NCI-H345 treated with DMSO at 0.1 percent for 48 hours (cell line): ENCODE measurements around the gene RECQL5.

Experiments
- DNase-seq: peaks from one replicate; lab custom pipeline; 2025; ENCODE audit not compliant: unreplicated experiment; lab: John Stamatoyannopoulos, UW

The RECQL5 gene

DNA sequence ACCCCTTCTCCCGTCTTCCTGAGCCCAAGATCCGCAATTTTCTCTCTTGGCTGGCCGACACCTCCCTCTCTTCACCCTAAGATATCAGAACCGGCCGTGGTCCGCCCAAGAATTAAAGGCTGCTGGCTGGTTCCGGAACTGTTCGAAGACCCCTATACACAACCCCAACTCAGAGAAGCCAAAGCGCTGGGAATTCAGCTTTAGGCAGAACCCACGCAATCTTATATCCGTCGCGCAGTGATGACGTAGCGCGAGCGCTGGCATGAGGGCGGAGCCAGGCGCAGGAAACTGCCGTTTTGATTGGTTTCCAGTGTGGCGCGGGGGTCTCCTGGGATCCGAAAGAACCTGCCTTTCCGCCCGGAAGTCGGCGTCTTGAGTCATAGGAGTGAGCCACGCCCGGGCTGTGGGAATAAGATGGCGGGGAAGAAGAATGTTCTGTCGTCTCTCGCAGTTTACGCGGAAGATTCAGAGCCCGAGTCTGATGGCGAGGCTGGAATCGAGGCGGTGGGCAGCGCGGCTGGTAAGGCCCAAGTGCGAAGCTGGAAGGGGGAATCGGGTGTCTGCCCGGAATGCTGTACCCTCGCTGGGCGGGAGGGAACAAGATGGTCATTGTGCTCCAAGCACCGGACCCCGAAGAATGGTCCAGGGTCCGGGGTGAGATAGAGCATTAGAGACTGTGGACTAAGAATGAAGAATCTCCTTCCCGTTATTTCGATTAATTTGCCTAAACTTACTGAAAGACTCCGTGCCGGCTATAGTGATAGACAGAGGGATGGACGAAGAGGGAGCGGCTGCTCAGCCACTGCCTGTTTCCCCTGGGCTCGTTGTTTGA is at the start of gene RECQL5, which contains the start of gene SAP30BP:
RECQL5 (minus strand) TSS at position 196 of the 832 bp plus-strand sequence. CDS start 597 bp downstream, outside the sequence.
SAP30BP (plus strand) TSS at position 380 of the 832 bp plus-strand sequence; CDS start at position 415, 35 bp downstream.
- DNase-seq = peak; percentile 96

DNA sequence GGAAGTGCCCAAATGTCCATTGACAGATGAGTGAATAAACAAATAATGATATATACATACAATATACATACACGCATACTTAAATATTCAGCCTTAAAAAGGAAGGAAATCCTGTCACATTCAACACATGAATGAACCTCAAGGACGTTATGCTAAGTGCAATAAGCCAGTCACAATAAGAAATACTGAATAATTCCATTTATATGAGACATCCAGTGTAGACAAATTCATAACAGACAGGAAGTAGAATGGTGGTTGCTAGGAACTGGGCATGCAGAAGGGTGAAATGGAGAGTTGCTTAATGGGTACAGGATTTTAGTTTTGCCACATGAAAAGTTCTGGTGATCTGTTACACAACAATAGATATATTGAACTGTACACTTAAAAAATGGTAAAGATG is 45.5 kb upstream of the RECQL5 start:
- DNase-seq = no peak

DNA sequence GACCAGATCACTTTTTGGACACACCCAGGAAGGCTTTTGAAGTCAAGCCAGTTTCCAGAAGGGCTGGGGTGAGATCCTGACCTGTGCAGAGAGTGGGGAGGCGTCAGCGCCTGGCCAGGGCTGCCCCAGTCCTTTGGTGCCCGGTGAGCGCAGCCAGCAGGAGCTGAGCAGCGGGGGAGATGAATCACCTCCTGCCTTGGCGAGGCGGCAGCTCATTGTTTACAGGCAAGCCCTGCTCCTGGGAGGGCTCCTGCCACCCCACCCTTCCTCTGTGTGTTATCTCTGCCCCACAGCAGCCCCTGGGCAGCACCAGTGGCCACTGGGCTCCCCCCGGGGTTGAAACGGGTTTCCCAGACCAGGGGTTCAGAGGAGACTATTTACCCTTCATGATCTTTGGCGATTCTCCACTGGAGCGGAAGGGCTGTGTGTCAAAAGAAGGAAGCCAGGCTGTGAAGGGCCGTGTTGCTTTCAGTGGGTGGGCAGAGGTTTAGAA is 40.2 kb upstream of the RECQL5 start:
- no peak for DNase-seq

- DNase-seq = no peak
Measured at GRCh38 chr17:75706042-75706728, 39.2 kb upstream of the RECQL5 start.

GRCh38 chr17:75704963-75705875 is 38.3 kb upstream of the RECQL5 start:
- DNase-seq = no peak

GRCh38 chr17:75703591-75703990 is 36.6 kb upstream of the RECQL5 start:
- no peak for DNase-seq

DNA sequence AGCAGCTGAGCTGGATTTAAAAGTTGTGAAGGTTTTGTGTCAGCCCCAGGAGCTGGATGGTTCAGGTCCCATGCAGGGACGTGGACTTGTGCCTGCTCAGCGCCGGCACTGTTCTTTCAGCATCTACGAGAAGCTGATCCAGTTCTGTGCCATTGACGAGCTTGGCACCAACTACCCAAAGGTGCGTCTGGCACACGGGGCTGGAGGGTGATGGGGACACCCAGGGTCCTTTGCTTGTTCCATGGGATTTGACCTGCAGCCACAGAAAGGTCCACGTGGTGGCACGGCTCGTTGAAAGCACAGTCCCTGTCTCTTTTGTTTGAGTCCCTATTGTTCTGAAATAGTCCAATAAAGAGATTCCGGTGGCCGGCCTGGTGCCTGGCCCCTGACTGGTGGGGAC is 36.2 kb upstream of the RECQL5 start:
- no peak for DNase-seq

GRCh38 chr17:75701288-75701687 is 34.3 kb upstream of the RECQL5 start:
- DNase-seq = no peak

- DNase-seq = no peak
Measured at GRCh38 chr17:75698659-75699058, 31.7 kb upstream of the RECQL5 start.

- no peak for DNase-seq
Measured at GRCh38 chr17:75697651-75698291, 30.8 kb upstream of the RECQL5 start.

DNA sequence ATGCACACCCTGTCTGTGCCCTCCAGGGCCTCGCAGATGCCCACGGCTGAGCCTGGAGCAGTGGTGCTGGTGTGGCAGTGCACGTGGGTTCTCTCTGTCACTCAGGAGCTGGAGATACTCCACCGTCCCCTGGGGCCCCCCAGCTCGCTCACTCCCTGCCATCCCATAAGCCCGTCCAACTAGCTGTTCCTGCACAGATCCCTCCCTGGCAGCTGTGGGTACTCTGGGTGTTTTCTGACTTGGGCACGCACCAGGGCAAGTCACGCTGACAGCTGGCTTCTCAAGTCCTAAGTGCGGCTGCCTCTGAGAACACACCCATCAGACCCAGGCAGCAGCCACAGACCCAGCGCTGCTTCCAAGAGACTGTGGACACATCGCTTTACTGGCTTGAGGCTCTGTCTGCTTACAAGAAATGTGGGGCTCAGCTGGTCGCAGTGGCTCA is 28.9 kb upstream of the RECQL5 start:
- DNase-seq = no peak

DNA sequence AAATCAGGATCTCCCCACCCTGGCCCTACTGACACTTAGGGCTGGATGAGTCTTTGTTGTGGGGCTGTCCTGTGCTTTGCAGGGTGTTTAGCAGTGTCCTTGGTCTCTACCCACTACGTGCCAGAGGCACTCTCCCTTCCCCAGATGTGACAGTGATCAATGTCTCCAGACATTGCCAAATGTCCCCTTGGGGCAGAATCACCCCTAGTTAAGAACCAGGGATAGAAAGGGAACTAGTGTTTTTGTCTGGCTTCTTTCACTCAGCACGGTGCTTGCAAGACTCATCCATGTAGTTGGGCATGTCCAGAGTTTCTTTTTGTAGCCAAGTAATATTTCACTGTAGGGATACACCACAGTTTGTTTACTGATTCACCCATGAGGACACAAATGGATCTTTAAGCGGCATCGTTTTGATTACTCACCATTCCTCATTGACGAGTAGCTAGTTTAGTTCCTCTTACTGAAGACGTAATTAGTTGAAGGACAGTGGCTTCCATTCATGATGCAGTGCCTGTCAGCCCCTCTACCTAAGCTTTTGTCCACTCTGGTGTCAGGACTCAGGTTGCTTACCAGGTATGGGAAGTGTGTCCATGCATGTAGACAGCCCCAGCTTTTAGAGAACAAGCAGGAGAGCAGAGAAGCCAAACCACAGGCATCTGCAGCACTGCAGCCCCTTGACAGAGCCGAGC is 28.3 kb upstream of the RECQL5 start:
- no peak for DNase-seq

GRCh38 chr17:75694536-75694935 is 27.6 kb upstream of the RECQL5 start:
- no peak for DNase-seq

- DNase-seq = no peak
Measured at GRCh38 chr17:75693500-75694481, 26.8 kb upstream of the RECQL5 start.

GRCh38 chr17:75692976-75693375 is 26.0 kb upstream of the RECQL5 start:
- no peak for DNase-seq

DNA sequence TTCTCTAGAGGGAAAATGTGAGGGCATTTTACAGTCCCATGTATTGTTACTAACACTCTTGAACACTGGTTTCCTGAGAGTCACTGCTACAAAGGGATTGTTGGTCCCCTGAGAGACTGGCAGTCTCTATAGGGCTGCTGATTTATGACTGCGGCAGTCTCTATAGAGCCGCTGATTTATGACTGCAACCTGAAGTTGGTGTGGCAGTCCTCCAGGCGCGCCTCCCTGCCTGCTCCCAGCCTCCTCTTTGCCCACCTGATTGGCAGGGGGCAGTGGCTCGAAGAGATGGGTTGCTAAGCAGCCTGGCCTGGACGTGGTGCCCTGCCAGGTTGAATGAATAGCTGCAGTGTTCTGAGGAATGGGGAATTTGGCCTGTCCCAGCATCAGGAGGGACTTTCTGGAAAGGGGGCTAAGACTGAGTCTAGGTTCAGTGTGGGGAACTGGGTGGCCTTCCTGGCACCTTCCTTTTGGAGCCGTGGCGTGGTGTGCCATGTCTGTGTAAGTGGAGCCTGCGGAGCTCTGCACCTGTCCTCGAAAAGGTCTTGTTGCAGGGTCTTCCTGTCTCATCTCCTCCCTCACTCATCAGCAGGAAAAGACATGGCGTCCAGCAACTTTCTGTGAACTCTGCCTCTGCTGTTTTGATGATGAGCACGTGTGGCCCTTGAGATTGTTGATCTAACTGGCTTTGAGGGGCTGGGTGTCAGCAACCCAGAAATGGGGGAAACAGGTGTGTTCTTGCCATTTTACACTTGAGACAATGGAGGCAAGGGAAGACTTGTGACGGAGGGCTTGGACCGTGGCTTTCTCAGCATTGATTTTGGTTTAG is 25.1 kb upstream of the RECQL5 start:
- DNase-seq = no peak

- DNase-seq = no peak
Measured at GRCh38 chr17:75691371-75691791, 24.4 kb upstream of the RECQL5 start.

DNA sequence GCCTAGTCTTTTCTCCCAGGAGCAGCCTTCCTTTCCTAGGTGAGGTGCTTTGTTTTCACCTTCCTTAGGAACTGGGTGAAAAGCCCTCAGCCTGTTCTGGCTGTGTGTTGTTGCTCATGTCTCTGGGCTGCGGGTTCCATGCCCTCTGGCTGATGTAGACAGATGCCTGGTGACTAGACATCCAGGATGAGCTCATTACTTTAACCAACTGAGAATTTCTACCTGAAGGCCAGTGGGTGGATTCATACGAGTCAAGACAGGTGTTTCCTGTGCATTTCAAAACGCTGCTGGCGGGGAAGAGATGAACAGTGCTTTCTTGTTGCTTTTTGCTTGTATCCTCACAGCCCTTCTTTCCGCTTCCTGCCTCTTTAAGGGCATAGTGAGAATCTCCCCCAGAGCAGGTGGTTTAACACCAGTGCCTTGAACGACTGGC is 22.5 kb upstream of the RECQL5 start:
- no peak for DNase-seq
